CD4-positive, alpha-beta T cell (primary cell): ENCODE data around the gene POLR3H. TPM values are rescaled to one million over a fixed set of nuclear protein-coding genes. Genes with fewer than 3 reads are reported as not detected.
A peak's percentile ranks its signal among the peaks of the same experiment; 100 is the strongest.

Experiments
- ATAC-seq: fragments of 200-7000 bp; cut with Tn5 transposase; one replicate; pipeline ENCODE4 v1.10.0; 2022; ENCODE audit warnings: mild to moderate bottlenecking; ENCODE audit not compliant: poor library complexity
- CTCF ChIA-PET: fragments of 350-600 bp; sonication (Branson Sonifier 250); formaldehyde crosslinking; loops from one replicate; lab custom pipeline; 2021; ENCODE audit warnings: antibody characterized with exemption, inconsistent platforms; lab: Charles Lee
- POLR2A ChIA-PET: fragments of 350-600 bp; sonication (Branson Sonifier 250); formaldehyde crosslinking; loops from one replicate; lab custom pipeline; 2021; ENCODE audit warnings: antibody characterized with exemption, inconsistent platforms; lab: Charles Lee
- DNase-seq, 14 experiments: peaks; one replicate each; pipeline ENCODE4 v3.0.0-alpha.2; 2013 to 2020; ENCODE audit warnings: mixed read lengths in 2 of 14
- H3K27ac ChIP-seq, 2 donors: one replicate each; pipeline versions ENCODE4 v1.5.1 to v1.7.0; 2013; ENCODE audit warnings: low read length in 2 of 2, low read depth in 1 of 2, mild to moderate bottlenecking in 1 of 2
- H3K27me3 ChIP-seq, 2 experiments: 1 replicate in 1 of 2; 2 replicates in 1 of 2; pipeline versions ENCODE4 v1.6.1 to v1.7.0; 2013; ENCODE audit warnings: low read length in 2 of 2, control low read depth in 1 of 2, mild to moderate bottlenecking in 1 of 2, moderate library complexity in 1 of 2; ENCODE audit not compliant: insufficient read depth in 2 of 2, control insufficient read depth in 1 of 2
- H3K36me3 ChIP-seq: one replicate; pipeline ENCODE4 v1.6.1; 2013; ENCODE audit warnings: low read length, control low read depth; ENCODE audit not compliant: insufficient read depth
- H3K4me1 ChIP-seq: one replicate; pipeline ENCODE4 v1.6.1; 2013; ENCODE audit warnings: low read length, control low read depth; ENCODE audit not compliant: insufficient read depth
- H3K4me3 ChIP-seq: one replicate; pipeline ENCODE4 v1.5.1; 2013; ENCODE audit warnings: mild to moderate bottlenecking, low read length, moderate library complexity
- H3K9me3 ChIP-seq, 2 experiments: 1 replicate in 1 of 2; 2 replicates in 1 of 2; pipeline versions ENCODE4 v1.6.1 to v1.7.0; 2013; ENCODE audit warnings: low read length in 2 of 2, mild to moderate bottlenecking in 2 of 2, control low read depth in 1 of 2, moderate library complexity in 1 of 2; ENCODE audit not compliant: control insufficient read depth in 1 of 2, insufficient read depth in 1 of 2
- H3K27ac Mint-ChIP-seq: one replicate; pipeline ENCODE4 v1.8.0; 2020; ENCODE audit warnings: mixed read lengths
- H3K27me3 Mint-ChIP-seq: one replicate; pipeline ENCODE4 v1.8.0; 2021; ENCODE audit warnings: mixed read lengths
- H3K36me3 Mint-ChIP-seq: one replicate; pipeline ENCODE4 v1.8.0; 2021; ENCODE audit warnings: low read depth, mixed read lengths
- H3K4me1 Mint-ChIP-seq: one replicate; pipeline ENCODE4 v1.8.0; 2021; ENCODE audit warnings: low read depth, mixed read lengths
- H3K4me3 Mint-ChIP-seq: one replicate; pipeline ENCODE4 v1.8.0; 2020; ENCODE audit warnings: mild to moderate bottlenecking, mixed read lengths
- H3K9me3 Mint-ChIP-seq: one replicate; pipeline ENCODE4 v1.8.0; 2020; ENCODE audit warnings: mixed read lengths
- CTCF ChIP-seq: fragments of 200-600 bp; IDR thresholded peaks from one replicate; pipeline ENCODE4 v1.8.0; 2022; ENCODE audit warnings: antibody characterized with exemption, mild to moderate bottlenecking
- intact Hi-C, 2 experiments: fragments of 100-400 bp; cut with DNase I in 1 of 2; cut with micrococcal nuclease in 1 of 2; formaldehyde crosslinking; loops; one replicate each; pipeline versions ENCODE4 v1.15.1 to v1.9.0; 2023 to 2025; cut with DNase I, micrococcal nuclease
- total RNA-seq, 174 experiments: library from RNA in 2 of 174; stranded (reverse) in 2 of 174; gene quantifications; one replicate each; pipeline ENCODE4 v1.2.3 and lab custom pipeline; 2021 to 2026

The POLR3H gene
- total RNA-seq, 2 experiments from 2014 or later: 13.4 to 17.3 TPM

DNA sequence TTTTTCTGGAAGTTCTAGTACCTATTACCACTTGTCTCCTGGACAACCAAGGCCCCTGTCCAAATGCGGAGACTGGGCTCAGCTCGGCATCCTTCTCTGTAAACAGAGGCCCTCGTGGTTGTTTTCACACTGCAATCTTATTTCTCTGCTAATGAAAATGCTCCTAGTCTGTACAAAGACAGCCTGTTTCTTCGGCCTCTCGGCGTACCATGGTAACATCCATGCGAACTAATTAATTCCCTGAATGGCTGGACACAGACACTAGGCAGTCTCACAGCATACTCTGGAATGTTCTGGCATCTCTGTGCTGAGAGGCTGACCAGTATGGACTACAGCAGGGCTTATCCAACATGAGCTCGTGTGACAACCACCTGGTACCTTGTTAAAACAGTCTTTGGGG, 5.7 kb downstream of the POLR3H start:
- no peak overlapping the region for H3K27ac Mint-ChIP-seq
- intact Hi-C loops: no loop called here

DNA sequence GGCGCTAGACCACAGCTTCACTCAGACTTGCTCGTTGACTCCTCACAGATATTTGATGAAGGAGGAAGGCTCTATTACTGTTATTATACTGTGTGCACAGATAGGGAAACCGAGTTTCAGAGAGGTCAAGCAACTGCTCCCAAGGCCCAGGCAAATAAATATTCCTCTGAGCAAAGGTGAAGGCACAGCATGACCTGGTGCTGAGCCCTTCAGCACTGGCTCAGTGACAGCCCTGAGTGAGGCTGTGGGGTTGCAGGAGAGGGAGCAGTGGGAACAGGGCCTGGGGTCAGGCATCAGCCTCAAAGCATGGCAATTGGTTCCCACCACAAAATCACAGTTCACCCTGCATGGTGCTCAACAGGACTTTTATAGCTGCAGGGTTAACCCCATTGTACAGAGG, 7.1 kb downstream of the POLR3H start:
- H3K27ac Mint-ChIP-seq: no peak overlapping the region
- Histone ChIP-seq H3K36me3 (peaks cover 30% of the 10 kb centered on the region), H3K4me1 (peaks cover 10% of the 10 kb centered on the region), H3K9me3 (no peaks in the 10 kb centered on the region), H3K27ac (no peak overlapping the region), H3K27me3 (no peaks in the 10 kb centered on the region), H3K4me3 (no peak overlapping the region)
- no peak overlapping the region for H3K4me3 Mint-ChIP-seq
- peaks cover 16% of the 10 kb centered on the region for H3K4me1 Mint-ChIP-seq
- ChIA-PET POLR2A (no interaction called here), CTCF (no interaction called here)
- ATAC-seq (no peak), DNase-seq (no peak)
- peaks cover 26% of the 10 kb centered on the region for H3K36me3 Mint-ChIP-seq
- H3K9me3 Mint-ChIP-seq: no peaks in the 10 kb centered on the region
- intact Hi-C loops: no loop called here
- no peak for TF ChIP-seq CTCF
- H3K27me3 Mint-ChIP-seq: no peaks in the 10 kb centered on the region

More for the DNA sequence above, 5.7 kb downstream of the POLR3H start:
- CTCF ChIA-PET: no interaction called here
- Mint-ChIP-seq H3K4me3 (no peak overlapping the region), H3K9me3 (no peaks in the 10 kb centered on the region), H3K36me3 (peaks cover 33% of the 10 kb centered on the region), H3K4me1 (peaks cover 24% of the 10 kb centered on the region), H3K27me3 (no peaks in the 10 kb centered on the region)
- POLR2A ChIA-PET: no interaction called here
- Histone ChIP-seq H3K4me3 (no peak overlapping the region), H3K36me3 (peaks cover 18% of the 10 kb centered on the region), H3K27ac (no peak overlapping the region), H3K9me3 (no peaks in the 10 kb centered on the region), H3K4me1 (peaks cover 14% of the 10 kb centered on the region), H3K27me3 (no peaks in the 10 kb centered on the region)
- no peak for ATAC-seq
- no peak for DNase-seq
- TF ChIP-seq CTCF: no peak

GRCh38 chr22:41535244-41535643, 9.0 kb downstream of the POLR3H start:
- H3K9me3 ChIP-seq: no peaks in the 10 kb centered on the region
- peaks cover 5% of the 10 kb centered on the region for H3K4me1 Mint-ChIP-seq
- POLR2A ChIA-PET: no interaction called here
- DNase-seq (no peak), ATAC-seq (no peak)
- H3K4me3 Mint-ChIP-seq: no peak overlapping the region
- no peak overlapping the region for H3K27ac ChIP-seq
- TF ChIP-seq CTCF: no peak
- intact Hi-C loops: no loop called here
- H3K4me1 ChIP-seq: peaks cover 9% of the 10 kb centered on the region
- H3K9me3 Mint-ChIP-seq: no peaks in the 10 kb centered on the region
- CTCF ChIA-PET: interaction anchor here (1.2 kb wide), 1 partner anchor 8 kb away, joined by 3 read pairs; no protein-coding TSS in a partner anchor
- no peaks in the 10 kb centered on the region for H3K27me3 ChIP-seq
- no peak overlapping the region for H3K4me3 ChIP-seq
- peaks cover 28% of the 10 kb centered on the region for H3K36me3 Mint-ChIP-seq
- no peaks in the 10 kb centered on the region for H3K27me3 Mint-ChIP-seq
- peaks cover 44% of the 10 kb centered on the region for H3K36me3 ChIP-seq
- H3K27ac Mint-ChIP-seq: peak overlapping the region; percentile 57
